Measurements from ENCODE around the gene CCNF. TPM values are rescaled to one million over a fixed set of nuclear protein-coding genes. Genes with fewer than 3 reads are reported as not detected.

Gene CCNF
- total and polyA plus RNA-seq, 10 of the 15 experiments (the other 5 are each of a cell fraction or from before 2014, with no cell fraction given): 4.0 to 63.2 (median 27.5) TPM

GRCh38 chr16:2420035-2420434, 9.2 kb upstream of the CCNF start:
- CTCF ChIA-PET: no interaction called here

GRCh38 chr16:2422123-2422867, 7.0 kb upstream of the CCNF start:
- Histone ChIP-seq H3K36me3 (ENCODE audit: control insufficient read depth in 2 of 2, insufficient read depth in 2 of 2, low read length in 1 of 2) (no peaks in the 10 kb centered on the region), H3K4me3 (no peak overlapping the region), H3K27ac (ENCODE audit: control insufficient read depth, insufficient read depth) (no peak overlapping the region), H4K20me1 (ENCODE audit: control insufficient read depth, insufficient read depth) (no peaks in the 10 kb centered on the region), H3K9ac (ENCODE audit: control insufficient read depth, insufficient read depth, low read length) (no peak overlapping the region), H3K79me2 (ENCODE audit: control insufficient read depth, insufficient read depth, low read length) (no peaks in the 10 kb centered on the region), H3K9me3 (replicated peaks; ENCODE audit: control insufficient read depth, insufficient read depth, low read length) (no peaks in the 10 kb centered on the region), H2AFZ (ENCODE audit: control insufficient read depth, low read depth, low read length) (peak overlapping the region; percentile 30; the same call in 1 of the 2 replicates), H3K27me3 (replicated peaks in 1 of 2; ENCODE audit: control insufficient read depth in 2 of 2, insufficient read depth in 2 of 2, low read length in 1 of 2) (no peaks in the 10 kb centered on the region), H3K4me2 (ENCODE audit: control insufficient read depth, insufficient read depth) (no peak overlapping the region), H3K4me1 (ENCODE audit: control insufficient read depth, insufficient read depth, low read length) (no peaks in the 10 kb centered on the region)
- TF ChIP-seq SMAD5 (IDR thresholded peaks at IDR 0.05; ENCODE audit: low read depth) (no peak), CTCF (IDR thresholded peaks at IDR 0.05 in 2 of 3, conservative IDR thresholded peaks at IDR 0.05 in 1 of 3; ENCODE audit: control insufficient read depth in 2 of 3, extremely low read depth in 1 of 3, insufficient read depth in 1 of 3, low read depth in 3 of 3, low read length in 3 of 3) (no peak), NFXL1 (IDR thresholded peaks at IDR 0.05; ENCODE audit: borderline replicate concordance) (no peak), ESRRA (IDR thresholded peaks at IDR 0.05; ENCODE audit: low read length) (no peak)
- DNase-seq (ENCODE audit: low read depth, low spot score) (no peak), ATAC-seq (peak; percentile 81), FAIRE-seq (peak; percentile 75)
- ChIA-PET CTCF (interaction anchor here (1.1 to 2.1 kb wide), 3 partner anchors 9 to 125 kb away, joined by 3 to 11 read pairs (median 3); no protein-coding TSS in a partner anchor), RAD21 (ENCODE audit: unreplicated experiment) (no interaction called here), SMC1A (ENCODE audit: uncharacterized antibody, unreplicated experiment) (interaction anchor here (0.9 kb wide), 1 partner anchor 65 kb away, joined by 3 read pairs; no protein-coding TSS in a partner anchor), POLR2A (no interaction called here)
- no TSS peak for BruUV-seq (replicated peaks)
- in situ Hi-C loops (cut with MboI) (no loop called here), intact Hi-C loops (cut with micrococcal nuclease; ENCODE audit: unreplicated experiment) (loop anchor here (2.0 kb wide), 1 partner anchor 81 kb away; the partner anchor contains the start of gene ABCA3)
- 77% methylated on average over 7 of the region's 7 CpGs for WGBS (ENCODE audit: insufficient coverage, insufficient replicate concordance, low lambda C conversion rate, missing lambda C conversion rate)

More at GRCh38 chr16:2420035-2420434, 9.2 kb upstream of the CCNF start:
- H3K27ac ChIP-seq (ENCODE audit: control insufficient read depth, insufficient read depth): no peak overlapping the region
- no peaks in the 10 kb centered on the region for H4K20me1 ChIP-seq (ENCODE audit: control insufficient read depth, insufficient read depth)
- H2AFZ ChIP-seq (ENCODE audit: control insufficient read depth, low read depth, low read length): no peak overlapping the region
- no peak overlapping the region for H3K9ac ChIP-seq (ENCODE audit: control insufficient read depth, insufficient read depth, low read length)
- TF ChIP-seq JUND (IDR thresholded peaks at IDR 0.05; ENCODE audit: low read depth, low read length): no peak
- no peak for TF ChIP-seq SREBF2 (IDR thresholded peaks at IDR 0.05; ENCODE audit: low read length)
- no peak for TF ChIP-seq RB1 (IDR thresholded peaks at IDR 0.05; ENCODE audit: borderline replicate concordance)
- TF ChIP-seq CREM (IDR thresholded peaks at IDR 0.05; ENCODE audit: low read depth): no peak
- no TSS peak for BruUV-seq (replicated peaks)
- no peaks in the 10 kb centered on the region for H3K36me3 ChIP-seq (ENCODE audit: control insufficient read depth in 2 of 2, insufficient read depth in 2 of 2, low read length in 1 of 2)
- H3K9me3 ChIP-seq (replicated peaks; ENCODE audit: control insufficient read depth, insufficient read depth, low read length): no peaks in the 10 kb centered on the region
- ChIA-PET SMC1A (ENCODE audit: uncharacterized antibody, unreplicated experiment) (no interaction called here), RAD21 (ENCODE audit: unreplicated experiment) (no interaction called here), POLR2A (interaction anchor here (1.0 kb wide), 1 partner anchor 82 kb away, joined by 4 read pairs; no protein-coding TSS in a partner anchor)
- no peak for ATAC-seq
- no peaks in the 10 kb centered on the region for H3K27me3 ChIP-seq (replicated peaks in 1 of 2; ENCODE audit: control insufficient read depth in 2 of 2, insufficient read depth in 2 of 2, low read length in 1 of 2)
- H3K4me1 ChIP-seq (ENCODE audit: control insufficient read depth, insufficient read depth, low read length): no peaks in the 10 kb centered on the region
- intact Hi-C loops (cut with micrococcal nuclease; ENCODE audit: unreplicated experiment) (no loop called here), in situ Hi-C loops (cut with MboI) (no loop called here)
- no peak overlapping the region for H3K4me3 ChIP-seq
- no peaks in the 10 kb centered on the region for H3K79me2 ChIP-seq (ENCODE audit: control insufficient read depth, insufficient read depth, low read length)
- H3K4me2 ChIP-seq (ENCODE audit: control insufficient read depth, insufficient read depth): no peak overlapping the region
- no peak for DNase-seq (ENCODE audit: low read depth, low spot score)
- no peak for FAIRE-seq
